GM18909 (cell line): ENCODE data around the gene LGALS3BP.

ENCODE experiments used
- ATAC-seq: cut with Tn5 transposase; IDR thresholded peaks from one replicate; pipeline ENCODE4 v1.9.1; 2021; ENCODE audit warnings: mild to moderate bottlenecking; ENCODE audit not compliant: unreplicated experiment, poor library complexity

LGALS3BP gene

GRCh38 chr17:78986048-78986648, 6.4 kb upstream of the LGALS3BP start:
- no peak for ATAC-seq

DNA sequence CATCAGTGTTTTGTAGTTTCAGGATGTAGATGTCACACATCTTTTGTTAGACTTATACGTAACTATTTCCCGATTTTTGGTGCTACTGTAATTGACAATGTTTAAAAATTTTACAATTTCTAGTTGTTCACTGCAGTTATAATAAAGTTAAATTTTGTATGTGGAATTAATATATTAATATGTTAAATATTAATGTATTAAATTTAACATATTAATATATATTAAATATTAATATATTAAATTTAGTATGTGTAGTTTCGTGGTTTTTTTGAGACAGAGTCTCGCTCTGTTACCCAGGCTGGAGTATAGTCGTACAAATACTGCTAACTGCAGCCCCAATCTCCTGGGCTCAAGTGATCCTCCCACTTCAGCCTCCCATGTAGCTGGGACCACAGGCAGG, 5.7 kb upstream of the LGALS3BP start:
- ATAC-seq = no peak

- no peak for ATAC-seq
Measured at GRCh38 chr17:78981010-78981888, 1.5 kb upstream of the LGALS3BP start.

DNA sequence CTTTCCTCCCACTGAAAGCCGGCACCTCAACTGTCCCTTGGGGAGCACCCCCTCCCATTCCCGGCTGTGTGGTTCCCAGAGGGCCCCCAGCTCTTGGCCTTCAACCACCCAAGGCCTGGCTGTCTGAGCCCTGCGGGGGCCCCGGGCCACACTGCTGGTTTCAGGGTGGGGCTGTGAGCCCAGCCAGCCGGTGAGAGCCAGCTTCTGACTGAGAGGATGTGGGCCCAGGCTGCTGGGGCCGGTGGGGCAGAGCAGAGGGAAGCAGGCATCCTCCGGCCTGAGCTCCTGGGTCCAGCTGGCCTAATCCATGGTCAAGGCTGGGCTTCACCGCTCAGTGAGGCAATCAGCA, 875 bp upstream of the LGALS3BP start:
- ATAC-seq = no peak

DNA sequence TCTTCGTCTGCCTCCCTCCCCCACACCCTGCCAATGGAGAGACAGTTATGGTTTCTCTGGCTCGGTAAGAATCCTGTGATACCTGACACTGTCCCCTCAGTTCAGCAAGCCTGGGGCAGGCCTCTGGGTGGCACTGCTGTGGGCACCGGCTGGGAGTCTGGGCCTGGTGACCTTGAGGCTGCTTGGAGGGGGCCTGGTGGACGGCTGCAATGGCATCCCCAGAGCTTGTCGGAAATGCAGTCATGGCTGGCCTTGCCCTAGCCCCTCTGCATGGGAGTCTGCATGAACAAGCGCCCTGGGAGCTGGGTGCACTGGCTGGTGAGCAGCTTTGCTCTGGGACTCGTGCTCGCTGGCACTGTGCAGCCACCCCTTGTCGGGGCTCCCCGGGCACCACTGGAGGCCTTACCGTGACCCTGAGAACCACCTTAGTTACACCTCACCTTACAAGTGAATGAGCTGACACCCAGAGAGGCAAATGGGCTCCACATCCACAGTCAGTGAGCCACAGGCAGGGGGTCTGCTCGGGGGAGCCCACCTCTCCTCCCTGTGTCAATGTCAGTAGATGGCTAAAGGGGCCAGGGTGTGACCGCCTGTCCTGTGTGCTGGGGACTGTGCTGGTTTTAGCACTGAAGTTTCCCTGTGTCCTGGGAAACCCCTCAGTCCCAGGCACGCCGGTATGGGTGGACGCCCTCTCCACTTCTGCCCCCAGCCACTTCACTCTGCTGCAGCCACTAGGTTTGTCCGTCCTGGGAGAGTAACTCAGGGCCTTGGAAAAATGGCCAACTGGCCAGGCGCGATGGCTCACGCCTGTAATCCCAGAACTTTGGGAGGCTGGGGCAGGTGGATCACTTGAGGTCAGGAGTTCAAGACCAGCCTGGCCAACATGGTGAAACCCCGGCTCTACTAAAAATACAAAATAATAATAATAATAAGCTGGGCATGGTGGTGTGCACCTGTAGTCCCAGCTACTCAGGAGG, 1.4 kb downstream of the LGALS3BP start:
- ATAC-seq = no peak

DNA sequence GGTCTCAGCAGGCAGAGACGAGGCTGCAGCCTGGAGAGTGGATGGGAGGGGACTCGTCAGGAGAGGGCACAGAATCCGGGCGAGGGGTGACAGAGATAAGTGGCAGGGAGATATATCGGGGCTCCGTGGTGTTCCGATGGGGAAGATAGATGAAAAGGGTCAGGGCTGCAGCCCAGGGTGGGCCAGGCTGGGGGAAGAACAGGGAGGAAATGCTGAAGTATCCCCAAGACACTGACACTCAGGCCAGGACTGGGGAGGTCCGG, 2.1 kb downstream of the LGALS3BP start:
- ATAC-seq = no peak

DNA sequence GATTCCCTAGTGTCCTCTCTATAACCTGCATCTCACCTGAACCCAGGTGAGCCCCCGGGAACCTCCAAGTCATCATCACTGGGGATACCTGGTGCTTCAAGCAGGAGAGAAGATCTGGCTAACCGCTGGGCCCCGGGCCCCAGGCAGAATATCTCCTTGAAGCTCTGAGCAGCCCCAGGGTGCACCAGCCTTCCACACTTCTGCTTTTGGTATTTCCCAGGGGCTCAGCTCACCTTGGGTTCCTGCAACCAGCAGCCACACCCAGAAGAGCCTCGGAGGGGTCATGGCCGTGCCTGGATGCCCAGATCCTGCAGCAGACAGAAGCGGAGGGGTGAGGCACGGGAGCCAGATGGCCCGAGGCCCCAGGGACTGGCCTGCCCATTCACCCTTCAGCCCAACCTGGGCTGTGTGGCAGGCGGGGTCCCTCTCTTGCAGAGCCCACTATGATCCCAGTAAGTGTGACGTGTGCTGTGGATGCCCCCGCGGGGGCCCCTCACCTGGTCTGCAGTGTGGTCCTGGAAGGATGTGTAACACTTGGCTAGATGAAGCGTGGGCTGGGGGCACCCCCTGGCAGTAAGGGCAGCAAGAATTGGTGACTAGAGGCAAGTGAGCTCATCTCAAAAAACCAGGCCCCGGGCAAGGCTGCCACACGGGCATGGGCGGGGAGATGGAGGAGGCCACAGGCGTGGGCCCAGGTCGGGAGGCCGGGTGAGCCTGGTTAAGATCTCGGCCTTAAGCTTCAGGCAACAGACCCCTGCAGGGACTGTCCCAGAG, 2.6 kb downstream of the LGALS3BP start:
- no peak for ATAC-seq

DNA sequence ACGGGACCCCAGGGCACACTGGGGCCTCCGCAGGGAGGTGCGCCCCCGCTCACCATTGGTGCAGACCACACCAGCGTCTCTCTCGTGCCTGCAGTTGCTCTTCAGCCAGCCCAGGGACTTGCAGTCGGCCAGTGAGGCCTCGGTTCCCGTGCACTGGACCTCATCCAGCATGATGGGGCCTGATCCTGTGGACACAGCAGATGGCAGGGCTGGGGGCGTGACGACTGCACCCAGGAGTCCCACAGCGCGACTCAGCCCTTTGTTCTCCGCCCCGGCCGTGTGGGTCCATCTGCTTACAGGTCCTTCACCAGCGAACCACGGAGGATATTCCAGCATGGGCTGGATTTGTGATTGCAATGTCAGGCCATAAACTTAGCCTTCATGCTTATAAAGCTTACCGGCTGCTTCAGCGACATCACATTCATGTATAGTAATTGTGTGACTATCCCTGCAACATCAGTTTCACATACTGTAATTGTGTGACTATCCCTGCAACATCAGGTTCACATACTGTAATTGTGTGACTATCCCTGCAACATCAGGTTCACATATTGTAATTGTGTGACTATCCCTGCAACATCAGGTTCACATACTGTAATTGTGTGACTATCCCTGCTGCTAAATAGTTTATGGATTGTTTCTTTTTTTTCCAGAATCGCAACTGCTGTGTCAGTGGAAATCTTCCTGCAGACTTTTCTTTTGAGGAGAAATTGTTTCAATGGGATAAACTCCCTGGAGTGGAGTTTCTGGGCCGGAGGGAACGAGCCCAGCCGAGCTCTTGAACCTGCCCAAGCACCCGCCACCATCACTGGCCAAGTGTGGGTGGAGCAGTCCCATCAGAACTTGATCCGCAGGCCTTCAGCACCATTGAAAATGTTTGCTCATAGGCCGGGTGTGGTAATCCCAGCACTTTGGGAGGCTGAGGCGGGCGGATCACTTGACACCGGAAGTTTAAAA, 4.8 kb downstream of the LGALS3BP start:
- ATAC-seq = no peak

GRCh38 chr17:78973792-78974520, 5.8 kb downstream of the LGALS3BP start:
- ATAC-seq = no peak

- ATAC-seq = no peak
Measured at GRCh38 chr17:78973196-78973595, 6.5 kb downstream of the LGALS3BP start.

GRCh38 chr17:78972507-78973105, 7.1 kb downstream of the LGALS3BP start:
- ATAC-seq = no peak

DNA sequence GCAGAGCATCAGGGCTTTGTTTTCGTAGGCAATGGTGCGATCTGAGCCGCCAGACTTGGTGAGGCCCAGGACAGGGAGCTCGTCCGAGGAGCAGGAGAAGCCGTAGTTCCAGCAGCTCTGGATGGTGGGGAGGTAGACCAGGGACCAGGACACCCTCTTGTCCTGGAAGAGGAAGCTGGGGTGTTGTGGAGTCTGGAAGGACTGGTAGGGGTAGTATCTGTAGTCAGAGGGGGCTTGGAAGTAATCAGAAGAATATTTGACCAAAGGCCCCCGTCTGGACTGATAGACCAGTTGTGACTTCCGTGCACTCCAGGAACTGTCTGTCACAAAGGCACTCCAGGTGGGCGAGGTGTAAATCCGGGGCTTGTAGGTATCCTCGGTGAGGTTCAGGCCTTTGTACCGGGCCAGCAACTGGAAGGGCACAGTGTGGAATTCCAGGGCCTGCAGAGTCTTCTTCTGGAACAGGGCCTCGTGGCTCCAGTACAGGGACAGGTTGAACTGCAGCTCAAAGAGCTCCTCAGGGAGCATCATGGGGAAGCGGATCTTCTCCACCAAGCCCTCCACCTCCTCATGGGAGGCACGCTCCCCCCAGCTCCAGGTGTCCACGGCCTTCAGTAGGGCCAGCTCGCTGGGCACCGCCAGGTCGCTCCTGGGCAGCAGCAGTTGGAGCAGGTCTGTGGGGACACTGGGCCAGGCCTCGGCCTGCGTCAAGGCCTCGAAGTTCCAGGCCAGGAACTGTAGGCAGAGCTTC, 7.8 kb downstream of the LGALS3BP start:
- no peak for ATAC-seq

DNA sequence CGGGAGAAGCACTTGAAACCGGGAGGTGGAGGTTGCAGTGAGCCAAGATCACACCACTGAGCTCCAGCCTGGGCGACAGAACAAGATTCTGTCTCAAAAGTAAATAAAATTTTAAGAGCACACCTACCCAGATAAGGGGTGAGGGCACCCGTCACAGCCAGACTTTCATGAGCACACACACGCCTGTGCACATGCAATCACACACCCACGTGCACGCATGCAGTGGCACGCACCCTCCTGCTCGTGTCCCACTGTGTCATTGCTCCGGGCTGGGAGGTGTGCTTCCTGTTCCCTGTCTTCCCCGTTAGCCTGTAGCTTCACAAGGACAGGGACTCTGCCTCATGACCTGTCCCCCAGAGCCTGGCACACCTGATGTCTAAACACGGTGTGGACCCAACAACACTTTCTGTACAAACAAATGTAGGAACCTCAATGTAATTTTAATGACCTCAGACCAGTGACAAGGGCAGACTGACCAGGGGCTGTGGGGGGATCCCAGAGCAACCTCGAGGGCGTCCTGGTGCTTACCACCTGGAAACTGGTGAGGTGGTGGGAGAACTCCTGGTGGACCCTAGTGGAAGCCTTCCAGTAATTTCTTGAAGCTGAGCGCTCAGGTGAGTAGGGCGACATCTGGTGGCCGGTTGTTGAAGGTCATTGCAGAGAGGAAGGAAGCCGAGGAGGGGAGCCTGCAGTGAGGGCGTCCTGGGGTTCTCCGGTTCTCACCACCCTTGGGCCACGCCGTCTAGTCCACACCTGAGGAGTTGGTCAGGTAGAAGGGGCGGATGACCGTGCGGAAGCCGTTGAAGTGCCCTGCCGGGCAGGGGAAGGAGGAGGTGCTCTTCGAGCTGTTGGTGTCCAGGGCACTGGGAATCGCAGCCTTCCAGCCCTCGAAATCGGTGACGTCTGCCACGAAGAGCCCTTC, 8.6 kb downstream of the LGALS3BP start:
- no peak for ATAC-seq

DNA sequence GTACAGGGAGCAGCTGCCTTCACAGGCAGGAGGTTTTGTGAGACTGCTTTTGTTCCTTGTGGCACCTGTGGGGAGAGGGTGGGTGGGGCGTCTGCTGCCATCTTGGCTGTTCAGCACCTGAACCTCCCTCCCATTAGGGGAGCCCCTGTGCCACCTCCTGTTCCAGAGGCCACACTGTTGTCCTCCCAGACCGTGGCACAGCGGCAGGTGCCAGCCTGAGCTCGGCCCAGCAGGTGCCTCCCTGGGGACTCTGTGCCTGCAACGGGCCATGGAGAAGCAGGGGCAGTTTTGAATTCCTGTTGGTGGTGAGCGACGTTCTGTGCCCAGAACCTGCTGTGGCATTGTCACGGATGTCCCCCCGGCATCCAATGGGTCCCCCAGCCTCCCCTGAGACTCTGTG, 9.9 kb downstream of the LGALS3BP start:
- no peak for ATAC-seq

DNA sequence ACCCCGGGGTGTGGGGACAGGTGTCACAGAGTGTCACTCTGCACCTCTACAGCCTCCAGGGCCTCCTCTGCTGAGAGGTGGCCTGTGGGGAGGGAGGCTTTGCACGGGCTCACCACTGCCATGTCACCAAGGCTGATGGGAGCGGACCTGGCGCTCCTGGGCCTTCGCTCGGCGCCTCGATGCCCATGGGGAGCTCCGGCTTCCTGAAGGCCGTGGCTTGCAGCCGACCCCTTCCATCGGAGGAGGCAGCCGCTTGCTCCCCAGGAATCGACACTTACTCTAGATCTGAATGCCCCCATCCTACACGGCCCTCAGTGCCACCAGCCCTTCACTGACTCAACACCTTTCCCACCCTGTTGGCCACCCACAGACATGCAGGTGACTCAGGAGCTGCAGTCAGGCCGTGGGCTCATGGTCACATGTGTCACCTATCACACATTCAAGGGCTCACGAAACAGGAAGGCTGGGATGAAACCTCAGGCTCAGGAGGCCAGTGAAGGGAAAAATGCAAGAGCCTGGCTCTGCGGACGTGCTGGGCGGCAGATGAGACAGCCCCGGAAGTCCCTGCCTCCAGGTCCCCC, 11.9 kb downstream of the LGALS3BP start:
- no peak for ATAC-seq

DNA sequence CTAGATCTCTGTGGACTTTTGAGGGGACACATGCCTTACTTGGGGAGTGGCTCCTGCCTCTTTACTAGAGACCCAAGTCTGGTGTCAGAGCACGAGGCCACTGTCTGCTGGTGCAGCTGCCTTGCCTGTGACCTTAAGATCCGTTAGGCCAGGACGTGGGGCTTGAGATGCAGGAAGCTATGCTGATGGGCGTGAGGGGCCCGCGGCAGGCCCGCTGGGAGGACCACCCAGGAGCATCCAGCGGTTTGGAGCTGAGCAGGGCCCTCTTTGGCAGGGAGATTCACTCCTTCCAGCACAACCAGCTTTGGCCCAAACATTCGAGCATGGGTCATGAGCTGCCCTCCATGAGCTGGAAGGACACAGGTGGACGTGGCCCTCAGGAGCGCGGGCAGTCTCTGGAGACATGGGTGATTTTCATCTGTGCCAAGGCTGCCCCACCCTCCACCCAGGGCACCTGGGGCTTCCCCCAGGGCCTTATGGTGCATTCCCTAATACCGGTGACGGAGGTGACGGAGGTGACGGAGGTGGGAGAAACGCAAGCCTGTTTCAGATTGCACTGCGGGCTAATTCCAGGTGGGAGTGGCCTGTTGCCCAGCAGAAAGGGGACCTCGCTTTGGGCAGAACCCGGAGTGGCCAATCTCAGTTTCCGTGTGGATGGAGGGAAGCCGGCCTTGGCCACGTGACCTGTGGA, 12.7 kb downstream of the LGALS3BP start:
- ATAC-seq = no peak
